Measurements from ENCODE around the gene TANGO2.

- TF ChIP-seq CTCF (IDR thresholded peaks at IDR 0.05) = no peak
- no peak for TF ChIP-seq POLR2A (IDR thresholded peaks at IDR 0.05)
- TF ChIP-seq EP300 (IDR thresholded peaks at IDR 0.05) = no peak
Measured at GRCh38 chr22:20076627-20077172, 55.8 kb downstream of the TANGO2 start.
